ENCODE measurements around the gene SEZ6L2. TPM values are rescaled to one million over a fixed set of nuclear protein-coding genes. Genes with fewer than 3 reads are reported as not detected.

SEZ6L2 gene
- total RNA-seq, 3 donors from 2014 or later: 0.18 to 0.33 TPM; not detected in 1

DNA sequence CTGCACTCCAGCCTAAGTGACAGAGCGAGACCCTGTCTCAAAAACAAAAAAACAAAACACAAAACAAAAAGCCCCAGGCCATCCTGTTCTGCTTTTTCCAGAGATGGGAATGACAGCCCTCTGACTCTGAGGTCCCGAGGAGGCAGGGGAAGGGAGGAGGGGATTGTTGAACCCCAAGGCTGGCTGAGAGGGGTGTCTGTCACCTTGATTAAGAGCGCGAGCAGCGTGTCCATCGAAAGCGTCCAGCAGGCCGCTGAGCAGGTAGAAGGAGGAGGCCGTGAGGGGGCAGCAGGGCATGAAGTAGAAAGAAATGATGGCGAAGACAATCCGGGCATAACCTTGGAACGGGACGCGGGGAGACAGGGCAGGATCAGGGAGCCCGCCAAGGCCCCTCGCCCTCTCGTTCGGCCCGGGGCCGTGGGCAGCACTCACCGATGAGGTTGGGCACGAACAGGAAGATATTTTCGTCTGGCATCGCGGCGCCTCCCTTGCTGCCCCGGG, 36.9 kb downstream of the SEZ6L2 start:
- Mint-ChIP-seq H3K4me1 (ENCODE audit: low read depth) (peaks cover 19% of the 10 kb centered on the region), H3K27me3 (ENCODE audit: low read depth) (no peaks in the 10 kb centered on the region), H3K4me3 (peak overlapping the region; percentile 98), H3K36me3 (ENCODE audit: insufficient read depth) (peaks cover 14% of the 10 kb centered on the region), H3K9me3 (no peaks in the 10 kb centered on the region)
- ATAC-seq: no peak
- DNase-seq: no peak

DNA sequence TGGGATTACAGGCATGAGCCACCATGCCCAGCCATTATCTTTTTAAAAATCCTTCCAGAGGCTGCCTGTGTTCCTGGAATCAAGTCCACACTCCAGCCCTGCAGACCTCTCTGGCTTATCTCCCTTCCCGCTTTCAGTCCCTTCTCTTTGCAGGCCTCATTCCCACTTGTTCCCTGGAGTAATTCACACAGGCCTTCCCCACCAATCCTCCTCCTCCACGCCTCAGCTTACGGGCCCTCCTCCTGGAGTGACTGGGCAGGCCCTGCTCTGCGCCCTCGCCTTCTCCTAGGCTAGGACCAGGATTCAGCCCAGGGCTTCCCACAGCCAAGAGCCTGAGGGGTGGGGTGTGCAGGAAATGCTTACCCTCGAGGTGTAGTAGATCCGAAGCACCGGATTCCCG, 39.1 kb downstream of the SEZ6L2 start:
- DNase-seq: no peak
- H3K4me3 Mint-ChIP-seq: no peak overlapping the region
- H3K36me3 Mint-ChIP-seq (ENCODE audit: insufficient read depth): peaks cover 15% of the 10 kb centered on the region
- ATAC-seq: no peak
- peaks cover 19% of the 10 kb centered on the region for H3K4me1 Mint-ChIP-seq (ENCODE audit: low read depth)
- H3K27me3 Mint-ChIP-seq (ENCODE audit: low read depth): no peaks in the 10 kb centered on the region
- H3K9me3 Mint-ChIP-seq: no peaks in the 10 kb centered on the region

DNA sequence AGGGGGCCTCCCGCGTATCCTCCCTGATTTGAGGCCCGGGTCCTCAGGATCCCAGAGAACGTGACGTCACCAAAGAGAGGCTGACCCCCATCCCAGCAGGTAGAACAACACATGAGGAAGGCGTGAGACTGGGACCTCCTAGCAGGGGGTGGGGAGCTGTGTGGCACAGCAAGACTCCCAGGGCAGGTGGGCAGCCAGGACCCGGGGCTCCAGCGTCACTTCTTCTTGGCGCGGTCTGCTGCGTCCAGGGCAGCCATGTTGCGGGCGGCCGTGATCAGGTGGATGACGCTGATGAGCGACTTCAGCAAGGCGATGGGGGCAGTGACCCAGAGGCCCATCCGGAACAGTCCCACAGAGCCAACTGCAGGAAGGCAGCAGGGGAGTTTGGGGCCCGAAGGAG, 40.4 kb downstream of the SEZ6L2 start:
- H3K4me3 Mint-ChIP-seq: no peak overlapping the region
- H3K27me3 Mint-ChIP-seq (ENCODE audit: low read depth): no peaks in the 10 kb centered on the region
- no peaks in the 10 kb centered on the region for H3K9me3 Mint-ChIP-seq
- peaks cover 19% of the 10 kb centered on the region for H3K4me1 Mint-ChIP-seq (ENCODE audit: low read depth)
- ATAC-seq (no peak), DNase-seq (no peak)
- H3K36me3 Mint-ChIP-seq (ENCODE audit: insufficient read depth): peaks cover 15% of the 10 kb centered on the region

DNA sequence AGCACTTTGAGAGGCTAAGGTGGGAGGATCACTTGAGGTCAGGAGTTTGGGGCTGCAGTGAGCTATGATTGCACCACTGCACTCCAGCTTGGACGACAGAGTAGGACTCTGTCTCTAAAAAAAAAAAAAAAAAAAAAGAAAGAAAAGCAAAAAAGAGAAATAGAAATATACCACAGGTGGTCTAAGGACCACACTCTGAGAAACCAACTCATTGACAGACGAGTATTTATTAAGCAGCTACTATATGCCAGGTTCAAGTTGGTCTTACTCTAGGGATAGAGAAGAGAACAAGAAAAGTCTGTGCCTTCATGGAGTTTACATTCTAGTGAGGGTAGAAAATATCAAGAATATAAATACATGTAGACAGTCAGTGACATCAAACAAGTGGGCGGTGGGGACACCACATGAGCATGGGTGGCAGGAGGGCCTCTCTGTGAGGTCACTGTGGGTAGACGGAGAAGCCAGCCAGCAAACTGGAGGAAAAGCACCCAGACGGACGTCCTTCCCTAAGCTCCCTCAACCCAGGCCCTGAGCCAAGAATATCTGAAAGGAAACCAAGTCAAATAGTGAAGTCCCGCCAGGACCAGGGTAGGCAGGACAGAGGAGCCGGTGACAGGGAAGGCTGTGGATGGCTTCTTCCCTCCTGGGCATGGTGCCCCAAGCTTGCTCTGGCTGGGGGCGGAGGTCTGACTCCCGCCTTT, 41.1 kb downstream of the SEZ6L2 start:
- H3K4me1 Mint-ChIP-seq (ENCODE audit: low read depth): peaks cover 19% of the 10 kb centered on the region
- ATAC-seq: no peak

DNA sequence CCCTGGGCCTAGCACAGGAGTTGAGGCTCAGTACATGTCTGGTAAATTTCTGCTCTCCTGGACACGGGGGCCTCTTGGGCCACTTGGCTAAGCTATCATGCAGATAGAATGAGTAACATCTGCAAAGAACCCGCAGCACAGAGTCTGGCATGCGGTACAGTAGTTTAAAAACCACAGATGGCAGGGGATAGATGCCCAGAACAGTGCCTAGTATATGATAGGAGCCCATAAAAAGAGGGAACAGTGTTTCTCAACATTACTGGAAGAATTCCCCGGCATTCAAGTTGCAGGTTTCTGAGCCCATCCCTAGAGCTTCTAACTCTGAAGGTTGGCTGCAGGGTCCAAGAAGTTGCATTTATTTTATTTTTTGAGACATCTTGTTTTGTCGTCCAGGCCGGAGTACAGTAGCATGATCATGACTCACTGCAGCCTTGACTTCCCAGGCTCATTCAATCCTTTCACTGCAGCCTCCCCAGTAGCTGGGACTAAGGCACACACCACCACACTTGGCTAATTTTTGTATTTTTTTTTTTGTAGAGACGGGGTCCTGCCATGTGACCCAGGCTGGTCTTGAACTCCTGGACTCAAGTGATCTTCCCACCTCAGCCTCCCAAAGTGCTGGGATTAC, 42.1 kb downstream of the SEZ6L2 start:
- peaks cover 16% of the 10 kb centered on the region for H3K4me1 Mint-ChIP-seq (ENCODE audit: low read depth)
- no peak for DNase-seq
- H3K9me3 Mint-ChIP-seq: no peaks in the 10 kb centered on the region
- H3K27me3 Mint-ChIP-seq (ENCODE audit: low read depth): no peaks in the 10 kb centered on the region
- no peak overlapping the region for H3K4me3 Mint-ChIP-seq
- H3K36me3 Mint-ChIP-seq (ENCODE audit: insufficient read depth): peaks cover 15% of the 10 kb centered on the region
- no peak for ATAC-seq

More for the DNA sequence above, 41.1 kb downstream of the SEZ6L2 start:
- DNase-seq: no peak
- Mint-ChIP-seq H3K9me3 (no peaks in the 10 kb centered on the region), H3K4me3 (no peak overlapping the region), H3K27me3 (ENCODE audit: low read depth) (no peaks in the 10 kb centered on the region), H3K36me3 (ENCODE audit: insufficient read depth) (peaks cover 15% of the 10 kb centered on the region)

DNA sequence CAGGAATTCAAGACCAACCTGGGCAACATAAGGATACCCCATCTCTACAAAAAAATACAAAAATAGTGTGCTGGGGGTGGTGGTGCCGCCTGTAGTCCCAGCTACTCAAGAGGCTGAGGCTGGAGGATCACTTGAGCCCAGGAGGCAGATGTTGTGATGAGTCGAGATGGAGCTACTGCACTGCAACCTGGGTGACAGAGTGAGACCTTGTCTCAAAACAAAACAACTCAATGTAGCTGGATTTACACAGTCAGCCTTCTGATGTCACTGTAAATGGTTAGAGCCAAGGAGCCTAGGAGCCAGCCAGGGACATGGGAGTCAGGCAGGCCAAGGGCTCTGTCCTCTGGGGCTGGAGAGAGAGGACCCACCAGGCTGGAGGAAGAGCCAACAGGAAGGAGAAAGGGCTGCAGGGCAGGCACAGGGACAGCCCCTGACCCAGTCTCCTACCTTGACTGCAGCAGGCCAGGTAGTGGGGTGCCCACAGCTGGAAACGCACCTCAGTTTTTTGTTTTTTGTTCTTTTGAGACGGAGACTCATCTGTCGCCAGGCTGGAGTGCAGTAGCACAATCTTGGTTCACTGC, 44.7 kb downstream of the SEZ6L2 start:
- Mint-ChIP-seq H3K4me3 (no peak overlapping the region), H3K4me1 (ENCODE audit: low read depth) (no peaks in the 10 kb centered on the region), H3K36me3 (ENCODE audit: insufficient read depth) (peaks cover 10% of the 10 kb centered on the region), H3K9me3 (no peaks in the 10 kb centered on the region), H3K27me3 (ENCODE audit: low read depth) (no peaks in the 10 kb centered on the region)
- ATAC-seq (peak in 1 of 2 donors; percentile 25), DNase-seq (no peak)

DNA sequence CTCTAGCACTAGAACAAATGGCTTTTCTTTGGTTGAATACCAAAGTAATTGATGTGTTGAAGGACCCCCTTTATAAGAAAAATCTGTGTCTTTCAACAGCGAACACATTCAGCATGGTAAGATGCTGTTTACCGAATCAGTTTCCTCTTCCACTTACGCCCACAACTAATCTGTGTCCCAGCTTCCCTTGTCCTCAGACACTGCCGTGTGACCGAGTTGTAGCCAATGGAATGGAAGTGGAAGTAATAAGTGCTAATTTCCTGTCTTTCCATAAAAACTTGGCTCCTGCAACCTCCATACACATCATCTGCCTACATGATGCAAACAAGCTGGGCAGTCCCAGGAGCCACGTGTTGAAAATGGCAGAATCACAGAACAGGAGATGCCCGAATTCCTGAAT, 46.7 kb downstream of the SEZ6L2 start:
- Mint-ChIP-seq H3K4me1 (ENCODE audit: low read depth) (peaks cover 2% of the 10 kb centered on the region), H3K9me3 (no peaks in the 10 kb centered on the region), H3K36me3 (ENCODE audit: insufficient read depth) (peaks cover 2% of the 10 kb centered on the region), H3K27me3 (ENCODE audit: low read depth) (no peaks in the 10 kb centered on the region), H3K4me3 (no peak overlapping the region)
- ATAC-seq (no peak), DNase-seq (no peak)

DNA sequence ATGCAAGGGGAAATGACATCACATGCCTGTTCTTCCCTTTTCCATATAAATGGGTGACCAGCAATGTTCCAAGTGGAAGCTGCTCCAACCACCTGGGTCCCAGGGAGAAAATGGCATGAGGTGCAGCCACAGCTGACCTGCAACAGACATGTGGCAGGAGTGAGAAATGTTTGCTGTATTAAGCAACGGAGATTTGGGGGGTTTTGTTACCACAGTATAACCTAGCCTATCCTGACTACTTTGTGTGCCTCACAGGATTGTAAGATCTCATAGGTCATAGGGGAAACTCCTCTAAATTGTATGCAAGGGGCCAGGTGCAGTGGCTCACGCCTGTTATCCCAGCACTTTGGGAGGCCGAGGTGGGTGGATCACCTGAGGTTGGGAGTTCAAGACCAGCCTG, 48.4 kb downstream of the SEZ6L2 start:
- Mint-ChIP-seq H3K9me3 (no peaks in the 10 kb centered on the region), H3K4me1 (ENCODE audit: low read depth) (peaks cover 5% of the 10 kb centered on the region), H3K27me3 (ENCODE audit: low read depth) (no peaks in the 10 kb centered on the region), H3K36me3 (ENCODE audit: insufficient read depth) (peaks cover 3% of the 10 kb centered on the region), H3K4me3 (no peak overlapping the region)
- DNase-seq (no peak), ATAC-seq (no peak)

DNA sequence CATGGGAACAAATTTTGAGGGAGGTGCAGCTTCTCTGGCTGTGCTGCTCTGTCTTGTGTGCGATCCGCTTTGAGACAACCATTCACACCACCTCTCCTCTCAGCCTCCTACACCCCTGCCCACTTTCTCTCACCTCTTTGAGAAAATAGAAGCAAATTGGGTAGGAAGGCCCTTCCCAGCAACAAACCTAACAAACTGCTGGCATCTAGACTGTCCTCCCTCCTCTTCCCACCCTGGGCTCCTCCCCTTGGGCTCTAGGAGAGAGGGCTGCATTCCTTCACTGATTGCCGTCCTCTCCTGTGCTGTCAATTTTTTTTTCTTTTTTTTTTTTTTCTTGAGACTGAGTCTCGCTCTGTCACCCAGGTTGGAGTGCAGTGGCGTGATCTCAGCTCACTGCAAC, 49.8 kb downstream of the SEZ6L2 start:
- ATAC-seq (no peak), DNase-seq (no peak)
- H3K36me3 Mint-ChIP-seq (ENCODE audit: insufficient read depth): peaks cover 10% of the 10 kb centered on the region
- no peak overlapping the region for H3K4me3 Mint-ChIP-seq
- no peaks in the 10 kb centered on the region for H3K27me3 Mint-ChIP-seq (ENCODE audit: low read depth)
- peaks cover 5% of the 10 kb centered on the region for H3K4me1 Mint-ChIP-seq (ENCODE audit: low read depth)
- no peaks in the 10 kb centered on the region for H3K9me3 Mint-ChIP-seq

DNA sequence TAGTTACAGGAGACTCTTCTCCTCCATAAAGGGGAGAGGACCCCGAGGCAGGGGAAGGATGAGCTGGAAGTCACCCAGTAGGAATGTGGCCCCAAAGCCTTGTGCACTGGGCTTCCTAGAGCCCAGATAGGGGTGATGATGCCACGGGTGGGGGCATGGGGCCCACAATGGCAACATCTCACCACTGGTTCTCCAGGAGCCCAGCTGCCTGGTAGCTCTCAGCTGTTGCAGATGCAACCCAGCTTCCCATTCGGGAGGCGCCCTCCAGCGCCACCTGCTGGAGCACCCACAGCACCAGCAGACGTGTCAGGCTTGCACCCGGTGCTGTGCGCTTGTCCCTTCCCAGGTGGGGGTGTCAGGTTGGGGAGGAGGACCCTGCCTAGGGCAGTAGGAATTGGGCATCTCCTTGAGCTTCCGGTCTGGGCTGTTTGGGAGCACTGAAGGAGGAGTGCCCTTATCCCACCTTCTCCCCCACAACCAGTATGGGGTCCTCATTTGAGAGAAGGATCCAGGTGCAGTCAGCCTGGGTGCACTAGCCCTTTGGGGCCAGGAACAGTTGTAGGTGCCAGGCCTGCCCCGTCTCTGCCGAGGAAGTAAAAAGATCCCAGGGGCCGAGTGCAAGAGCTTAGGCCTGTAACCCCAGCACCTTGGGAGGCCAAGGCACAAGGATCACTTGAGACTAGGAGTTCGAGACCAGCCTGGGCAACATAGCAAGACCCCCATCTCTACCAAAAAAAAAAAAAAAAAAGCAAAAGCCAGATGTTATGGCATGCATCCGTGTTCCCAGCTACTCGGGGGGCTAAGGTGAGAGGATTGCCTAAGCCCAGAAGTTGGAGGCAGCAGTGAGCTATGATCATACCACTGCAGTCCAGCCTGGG, 50.7 kb downstream of the SEZ6L2 start:
- Mint-ChIP-seq H3K27me3 (ENCODE audit: low read depth) (no peaks in the 10 kb centered on the region), H3K4me1 (ENCODE audit: low read depth) (peaks cover 5% of the 10 kb centered on the region), H3K4me3 (no peak overlapping the region), H3K36me3 (ENCODE audit: insufficient read depth) (peaks cover 14% of the 10 kb centered on the region), H3K9me3 (no peaks in the 10 kb centered on the region)
- ATAC-seq: peak; percentile 94 to 97
- peak; percentile 83 for DNase-seq

DNA sequence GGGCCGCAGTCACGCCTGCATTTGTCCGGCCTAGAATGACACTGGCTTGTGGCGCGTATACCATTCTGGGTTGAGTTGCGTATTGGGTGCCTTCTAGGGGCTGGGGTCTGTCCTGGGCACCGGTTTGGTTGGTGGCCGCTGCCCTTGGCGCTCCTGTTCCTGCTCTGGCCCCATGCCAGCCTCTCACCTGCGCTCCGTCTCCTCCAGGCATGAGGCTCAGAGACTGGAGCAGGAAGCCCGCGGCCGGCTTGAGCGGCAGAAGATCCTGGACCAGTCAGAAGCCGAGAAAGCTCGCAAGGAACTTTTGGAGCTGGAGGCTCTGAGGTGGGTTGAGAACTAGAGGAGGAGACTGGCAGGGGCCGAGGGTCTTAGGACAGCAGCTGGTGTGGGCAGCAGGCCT, 53.7 kb downstream of the SEZ6L2 start:
- H3K4me1 Mint-ChIP-seq (ENCODE audit: low read depth): peaks cover 5% of the 10 kb centered on the region
- no peak overlapping the region for H3K4me3 Mint-ChIP-seq
- H3K36me3 Mint-ChIP-seq (ENCODE audit: insufficient read depth): peaks cover 20% of the 10 kb centered on the region
- H3K9me3 Mint-ChIP-seq: no peaks in the 10 kb centered on the region
- H3K27me3 Mint-ChIP-seq (ENCODE audit: low read depth): no peaks in the 10 kb centered on the region
- ATAC-seq (no peak), DNase-seq (no peak)

DNA sequence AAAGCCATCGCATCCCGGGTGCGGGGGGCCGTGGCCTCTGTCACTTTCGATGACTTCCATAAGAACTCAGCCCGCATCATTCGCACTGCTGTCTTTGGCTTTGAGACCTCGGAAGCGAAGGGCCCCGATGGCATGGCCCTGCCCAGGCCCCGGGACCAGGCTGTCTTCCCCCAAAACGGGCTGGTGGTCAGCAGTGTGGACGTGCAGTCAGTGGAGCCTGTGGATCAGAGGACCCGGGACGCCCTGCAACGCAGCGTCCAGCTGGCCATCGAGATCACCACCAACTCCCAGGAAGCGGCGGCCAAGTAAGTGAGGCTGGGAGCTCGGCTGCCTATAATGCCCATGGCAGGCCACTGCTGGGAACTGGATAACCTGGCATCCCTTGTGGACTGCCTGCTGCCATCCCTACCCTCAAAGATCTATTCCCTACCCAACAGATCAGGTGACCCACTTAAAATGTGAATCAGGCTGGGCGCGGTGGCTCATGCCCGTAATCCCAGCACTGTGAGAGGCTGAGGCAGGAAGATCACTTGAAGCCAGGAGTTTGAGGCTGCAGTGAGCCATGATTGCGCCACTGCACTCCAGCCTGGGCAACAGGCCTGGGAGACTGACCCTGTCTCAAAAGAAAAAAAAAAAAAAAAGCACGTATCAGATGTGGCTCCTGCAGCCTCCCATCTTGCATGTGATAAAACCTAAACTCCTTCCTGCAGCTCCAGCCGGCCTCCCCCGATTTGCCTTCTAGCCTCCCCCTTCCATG, 54.6 kb downstream of the SEZ6L2 start:
- Mint-ChIP-seq H3K4me1 (ENCODE audit: low read depth) (peaks cover 5% of the 10 kb centered on the region), H3K9me3 (no peaks in the 10 kb centered on the region), H3K4me3 (no peak overlapping the region), H3K27me3 (ENCODE audit: low read depth) (no peaks in the 10 kb centered on the region), H3K36me3 (ENCODE audit: insufficient read depth) (peaks cover 25% of the 10 kb centered on the region)
- ATAC-seq: no peak
- DNase-seq: no peak

DNA sequence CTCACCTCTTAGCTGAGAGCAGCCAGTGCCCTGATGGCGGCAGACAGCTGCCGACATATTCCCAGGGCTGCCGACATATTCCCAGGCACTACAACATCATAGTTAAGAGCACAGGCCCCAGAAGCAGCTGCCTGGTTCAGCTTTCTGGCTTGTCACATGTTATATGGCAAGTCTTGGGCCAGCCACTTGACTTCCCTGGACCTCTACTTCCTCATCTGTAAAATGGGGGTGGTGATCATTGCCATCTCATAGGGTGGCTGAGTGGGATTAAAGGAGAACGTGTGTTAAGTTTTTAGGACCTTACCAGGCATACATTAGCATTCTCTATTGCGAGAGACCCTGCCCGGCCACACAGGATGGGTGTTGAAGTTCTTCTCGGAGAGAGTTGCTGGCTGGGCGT, 55.4 kb downstream of the SEZ6L2 start:
- no peak for ATAC-seq
- Mint-ChIP-seq H3K4me3 (no peak overlapping the region), H3K27me3 (ENCODE audit: low read depth) (no peaks in the 10 kb centered on the region), H3K36me3 (ENCODE audit: insufficient read depth) (peaks cover 27% of the 10 kb centered on the region), H3K9me3 (no peaks in the 10 kb centered on the region), H3K4me1 (ENCODE audit: low read depth) (peaks cover 5% of the 10 kb centered on the region)
- no peak for DNase-seq
